Posterior cingulate gyrus (tissue), 11 donors: ENCODE data around the gene NFIC.

ENCODE experiments used
- DNase-seq, 10 donors: peaks; one replicate each; pipeline versions ENCODE4 v3.0.0 to v3.0.0-alpha.2; 2020 to 2021; ENCODE audit warnings: mixed read lengths in 3 of 10
- intact Hi-C: fragments of 100-400 bp; cut with DNase I; formaldehyde crosslinking; loops from one replicate; pipeline ENCODE4 v1.15.1; 2023

Gene NFIC

DNA sequence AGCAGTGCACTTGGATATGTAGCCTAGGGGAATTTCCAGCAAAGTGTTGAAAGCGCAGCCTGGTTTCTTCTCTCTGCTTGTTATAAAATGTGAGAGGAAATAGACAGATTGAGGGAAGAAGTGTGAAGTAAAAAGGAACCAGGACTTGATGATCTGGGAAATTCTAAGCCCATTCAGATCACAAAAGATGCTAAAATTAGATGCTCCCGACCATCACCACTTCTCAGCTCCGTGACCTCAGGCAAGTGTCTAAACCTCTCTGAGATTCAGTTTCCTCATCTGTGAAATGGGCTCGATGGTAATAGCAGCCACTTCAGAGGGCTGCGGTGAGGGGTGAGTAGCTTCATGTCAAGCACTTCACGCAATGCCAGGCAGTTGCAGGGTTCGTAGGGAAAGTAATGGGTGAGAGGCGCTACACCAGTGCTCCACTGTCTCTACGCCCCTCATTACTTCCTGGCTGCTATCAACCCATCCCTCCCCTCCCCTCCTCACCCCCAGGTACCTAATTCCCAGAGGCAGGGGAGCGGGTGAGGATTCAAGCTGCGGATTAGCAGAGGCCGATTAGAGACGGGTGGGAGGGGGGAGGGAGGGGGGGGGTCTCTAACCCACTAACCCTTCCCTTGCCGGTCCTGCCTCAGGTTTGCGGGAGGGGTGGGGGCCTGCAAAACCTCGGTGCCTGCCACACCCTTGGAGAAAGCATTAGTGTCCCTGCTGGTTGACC is 9.0 kb upstream of the NFIC start:
- DNase-seq = no peak
- intact Hi-C loops = no loop called here

DNA sequence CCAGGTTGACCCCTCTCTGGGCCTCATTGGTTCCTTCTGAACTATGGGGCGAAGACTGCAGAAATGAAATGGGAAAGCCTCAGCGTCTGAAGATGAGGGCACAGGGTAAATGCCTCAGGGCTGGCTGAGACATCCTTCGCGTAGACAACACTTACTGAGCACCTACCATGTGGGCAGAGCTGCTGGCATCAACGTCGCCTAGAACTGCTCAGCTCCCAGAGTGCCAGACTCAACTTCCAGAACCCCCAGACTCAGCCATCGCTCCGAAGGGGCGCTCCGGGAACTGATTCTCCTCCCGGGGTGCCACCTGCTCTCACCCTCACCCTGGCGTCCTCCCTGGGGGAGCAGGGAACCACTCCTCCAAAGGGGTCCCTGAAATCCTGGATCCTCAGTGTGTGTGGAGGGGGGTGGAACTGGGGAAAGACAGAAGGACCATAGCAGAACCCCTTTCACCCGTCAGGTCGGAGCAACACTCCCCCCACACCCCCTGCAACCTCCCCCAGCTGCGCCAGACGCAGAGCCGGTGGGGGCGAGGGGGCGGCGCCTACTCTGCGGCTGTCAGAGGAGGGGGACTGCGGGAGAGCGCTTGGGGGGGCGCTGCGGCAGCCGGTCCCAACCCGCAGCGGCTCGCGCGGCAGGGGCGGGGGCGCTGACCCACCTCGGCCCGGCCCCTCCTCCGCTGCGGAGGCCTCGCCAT is 8.2 kb upstream of the NFIC start:
- peak in 3 of 10 donors; percentile 46 to 88 (median 83) for DNase-seq
- intact Hi-C loops = no loop called here

GRCh38 chr19:3358689-3359014 is 7.7 kb upstream of the NFIC start:
- intact Hi-C loops = no loop called here
- DNase-seq = no peak

DNA sequence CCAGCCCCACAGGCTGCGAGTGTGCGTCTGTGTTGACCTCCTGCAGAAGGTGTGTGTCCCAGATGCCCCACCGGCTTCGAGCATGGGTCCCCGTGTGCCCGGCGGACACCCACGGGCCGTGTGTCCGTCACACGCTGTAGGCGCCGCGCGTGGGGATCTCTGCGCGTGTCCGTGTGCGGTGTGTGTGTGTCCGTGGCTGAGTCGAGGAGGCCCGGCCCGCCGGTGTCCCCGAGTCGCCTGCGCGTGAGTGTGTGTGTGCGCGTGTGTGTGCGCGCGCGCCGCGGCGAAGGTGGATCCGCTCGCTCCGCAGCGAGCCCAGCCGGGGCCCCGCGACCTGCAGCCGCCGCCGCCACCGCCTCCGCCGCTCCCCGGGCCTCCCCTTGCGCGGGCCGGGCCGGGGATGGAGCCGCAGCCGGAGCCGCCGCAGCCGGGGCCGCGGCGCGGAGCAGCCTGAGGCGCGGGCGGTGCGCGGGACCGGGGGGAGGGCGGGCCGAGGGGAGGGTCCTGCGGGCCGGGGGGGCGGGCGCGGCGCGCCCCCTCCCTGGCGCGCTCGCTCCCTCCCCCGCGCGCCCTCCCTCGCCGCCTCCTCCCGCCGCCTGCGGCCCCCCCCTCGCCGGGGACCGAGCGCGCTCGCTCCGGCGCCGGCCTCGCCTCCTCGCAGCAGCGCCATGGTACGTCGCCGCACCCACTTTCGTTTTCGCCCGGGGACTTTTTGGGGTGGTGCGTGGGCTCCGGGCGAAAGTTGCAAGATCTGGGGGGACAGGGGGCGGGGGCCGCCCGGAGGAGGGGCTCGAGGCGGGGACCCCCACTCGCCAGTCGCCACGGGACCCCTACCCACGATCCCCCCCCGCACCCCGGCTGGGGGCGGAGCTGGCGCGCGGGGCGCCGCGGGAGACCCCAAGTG is 7.1 kb upstream of the NFIC start:
- intact Hi-C loops = no loop called here
- peak in 8 of 10 donors; percentile 65 to 95 (median 78) for DNase-seq

DNA sequence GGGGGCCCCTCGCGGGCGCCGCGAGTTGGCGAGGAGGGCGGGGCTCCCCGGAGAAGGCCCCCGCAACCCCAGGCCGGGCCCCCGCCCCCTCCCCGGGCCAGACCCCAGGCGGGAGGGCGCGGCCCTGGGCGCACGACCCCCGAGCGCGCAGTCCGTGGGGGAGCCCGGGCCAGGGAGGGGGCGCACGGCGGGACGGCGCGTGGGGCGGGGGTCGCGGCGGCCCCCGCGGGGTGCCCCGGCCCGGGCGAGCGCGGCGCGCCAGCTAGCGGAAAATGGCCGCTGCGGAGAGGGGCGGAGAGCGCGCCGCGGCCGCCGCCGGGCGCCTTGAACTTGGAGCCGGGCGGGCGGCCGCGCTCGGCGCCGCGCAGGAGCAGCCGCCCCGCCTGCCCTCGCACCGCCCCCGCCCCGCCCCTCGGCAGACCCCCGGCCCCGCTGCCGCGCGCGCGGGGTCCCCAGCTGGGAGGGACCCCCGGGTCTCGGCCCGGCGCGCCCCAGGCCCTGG is 6.4 kb upstream of the NFIC start:
- intact Hi-C loops = loop anchor here (5.0 kb wide), 2 partner anchors 42 to 67 kb away; no protein-coding TSS in a partner anchor

GRCh38 chr19:3360421-3361383 is 5.7 kb upstream of the NFIC start:
- peak in 9 of 10 donors; percentile 72 to 96 (median 81) for DNase-seq
- intact Hi-C loops = loop anchor here (5.0 kb wide), 2 partner anchors 42 to 67 kb away; no protein-coding TSS in a partner anchor

More for the DNA sequence above, 6.4 kb upstream of the NFIC start:
- DNase-seq = no peak

- DNase-seq = no peak
- intact Hi-C loops = loop anchor here (5.0 kb wide), 2 partner anchors 41 to 66 kb away; no protein-coding TSS in a partner anchor
Observed at GRCh38 chr19:3361384-3362216, 4.8 kb upstream of the NFIC start.

DNA sequence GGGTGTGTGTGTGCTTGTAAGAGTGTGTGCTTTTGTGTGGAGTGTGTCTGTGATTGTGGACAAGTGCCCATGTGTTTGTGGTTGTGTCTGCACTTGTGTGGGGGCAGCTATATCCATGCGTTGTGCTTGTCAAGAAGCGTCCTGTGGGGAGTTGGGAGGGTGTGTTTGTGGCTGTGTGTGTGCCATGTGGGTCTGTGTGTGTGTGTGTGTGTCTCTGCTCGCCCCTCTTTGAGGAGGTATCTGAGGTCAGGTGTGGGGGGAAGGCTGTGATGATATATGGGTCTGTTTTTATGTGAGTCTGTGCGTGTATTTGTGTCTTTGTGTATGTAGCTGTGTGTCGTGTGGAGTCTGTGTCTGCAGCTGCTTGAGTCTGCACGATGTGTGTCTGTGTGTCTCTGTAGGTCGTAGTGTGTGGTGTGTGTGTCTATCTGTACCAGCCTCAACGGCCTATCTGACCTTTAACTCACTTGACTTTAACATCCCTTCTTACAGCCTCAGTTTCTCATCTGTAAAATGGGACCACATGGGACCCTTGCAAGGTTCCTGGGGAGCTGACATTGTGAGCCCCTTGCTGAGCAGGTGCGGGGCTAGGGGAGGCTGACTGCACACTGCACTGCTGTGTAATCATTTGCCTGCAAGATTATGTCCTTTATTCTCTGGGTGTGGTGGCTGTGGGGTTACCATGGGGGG is 4.0 kb upstream of the NFIC start:
- intact Hi-C loops = loop anchor here (5.0 kb wide), 2 partner anchors 40 to 65 kb away; no protein-coding TSS in a partner anchor
- DNase-seq = no peak

- DNase-seq = no peak
- intact Hi-C loops = loop anchor here (5.0 kb wide), 2 partner anchors 38 to 63 kb away; no protein-coding TSS in a partner anchor
Observed at GRCh38 chr19:3363841-3364500, 2.4 kb upstream of the NFIC start.

DNA sequence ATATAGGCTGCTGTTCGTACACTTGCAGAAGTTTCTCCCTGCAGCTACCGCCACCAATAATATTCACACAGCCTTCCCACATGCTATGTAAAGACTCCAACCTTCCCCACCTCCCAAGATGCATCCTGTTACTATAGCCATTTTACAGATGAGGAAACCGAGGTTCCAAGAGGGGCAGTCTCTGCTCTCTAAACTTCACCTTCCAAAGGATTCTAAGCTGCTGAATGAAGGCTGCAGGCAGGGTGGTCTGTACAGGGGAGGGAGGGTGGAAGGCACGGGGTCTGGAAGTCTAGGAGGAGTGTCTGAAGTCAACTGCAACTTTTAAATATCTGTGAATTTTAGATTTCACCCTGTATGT is 1.9 kb upstream of the NFIC start:
- intact Hi-C loops = loop anchor here (5.0 kb wide), 2 partner anchors 38 to 63 kb away; no protein-coding TSS in a partner anchor
- DNase-seq = no peak

DNA sequence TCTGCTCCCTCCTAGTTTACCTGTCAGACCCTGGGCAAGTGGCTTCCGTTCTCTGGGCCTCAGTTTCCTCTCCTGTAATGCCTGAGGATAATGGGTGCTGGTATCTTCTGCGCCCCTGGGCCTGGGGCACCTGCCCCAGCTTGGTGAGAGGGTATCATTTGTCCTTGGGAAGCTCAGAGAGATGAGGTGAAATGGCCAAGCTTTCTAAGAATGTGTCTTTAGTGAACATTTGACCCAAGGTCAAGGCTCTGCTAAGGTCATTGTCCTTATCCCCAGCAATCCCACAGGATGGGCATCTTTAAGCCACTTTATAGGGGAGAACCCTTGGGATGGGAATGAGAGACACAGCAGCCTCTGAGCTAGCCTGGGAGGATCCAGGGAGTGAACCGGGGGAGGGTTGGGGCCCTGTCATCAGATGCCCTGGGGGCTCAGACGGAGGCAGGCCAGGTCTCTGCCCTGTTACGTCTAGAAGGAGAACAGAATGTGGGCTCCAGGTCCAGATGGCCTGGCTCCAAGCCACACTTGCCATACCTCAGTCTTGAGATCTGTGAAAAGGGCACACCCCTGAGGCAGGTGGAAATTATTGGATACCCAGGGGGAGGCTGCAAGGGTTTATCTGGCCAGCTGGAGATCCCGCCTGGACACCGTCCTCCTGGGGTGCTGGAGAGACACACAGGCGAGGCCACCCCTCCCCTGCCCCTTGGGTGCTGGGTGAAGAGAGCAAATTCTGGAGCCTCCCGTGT is 1.1 kb upstream of the NFIC start:
- intact Hi-C loops = no loop called here
- no peak for DNase-seq

DNA sequence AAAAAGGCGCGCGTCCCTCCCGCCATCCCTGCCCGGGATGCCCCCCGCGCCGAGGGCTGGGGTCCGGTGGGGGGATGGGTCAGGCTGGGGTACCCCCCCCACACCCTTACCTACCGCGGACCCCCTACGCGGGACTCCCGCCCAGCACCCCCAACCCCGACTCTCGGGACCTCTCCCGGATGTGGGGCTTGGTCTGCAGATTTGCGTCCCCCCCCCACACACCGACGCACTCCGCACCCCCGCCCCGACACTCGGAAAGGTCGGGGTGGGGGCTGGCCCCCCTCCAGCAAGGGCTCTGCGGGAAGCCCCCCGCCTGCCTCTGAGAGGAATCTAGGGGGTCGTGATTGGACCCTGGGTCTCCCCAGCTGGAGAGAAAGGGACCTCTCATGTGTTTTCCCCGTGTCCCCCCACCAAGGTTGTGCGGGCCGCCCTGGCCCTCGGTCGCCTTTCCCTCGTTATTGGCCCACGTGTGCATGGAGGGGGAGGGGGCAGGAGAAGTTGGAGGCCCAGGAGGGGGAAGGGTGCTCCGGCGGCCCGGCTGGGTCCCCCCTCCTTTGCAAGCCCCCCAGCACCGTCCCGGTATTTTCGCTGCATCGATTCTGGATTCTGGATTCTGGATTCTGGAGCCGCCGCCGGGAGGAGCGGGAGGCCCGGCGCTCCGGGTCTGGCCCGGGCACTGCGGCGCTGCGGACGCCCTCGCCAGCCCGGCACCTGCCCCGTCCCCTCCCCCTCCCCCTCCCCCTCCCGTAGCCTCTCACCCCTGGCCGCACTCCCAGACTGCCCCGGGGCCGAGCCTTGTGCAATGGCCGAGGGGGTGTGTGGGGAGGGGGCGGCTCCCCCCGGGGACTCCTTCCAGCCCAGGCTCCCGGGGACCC is 607 bp downstream of the NFIC start:
- intact Hi-C loops = no loop called here
- peak in 1 of 10 donors; percentile 41 for DNase-seq

DNA sequence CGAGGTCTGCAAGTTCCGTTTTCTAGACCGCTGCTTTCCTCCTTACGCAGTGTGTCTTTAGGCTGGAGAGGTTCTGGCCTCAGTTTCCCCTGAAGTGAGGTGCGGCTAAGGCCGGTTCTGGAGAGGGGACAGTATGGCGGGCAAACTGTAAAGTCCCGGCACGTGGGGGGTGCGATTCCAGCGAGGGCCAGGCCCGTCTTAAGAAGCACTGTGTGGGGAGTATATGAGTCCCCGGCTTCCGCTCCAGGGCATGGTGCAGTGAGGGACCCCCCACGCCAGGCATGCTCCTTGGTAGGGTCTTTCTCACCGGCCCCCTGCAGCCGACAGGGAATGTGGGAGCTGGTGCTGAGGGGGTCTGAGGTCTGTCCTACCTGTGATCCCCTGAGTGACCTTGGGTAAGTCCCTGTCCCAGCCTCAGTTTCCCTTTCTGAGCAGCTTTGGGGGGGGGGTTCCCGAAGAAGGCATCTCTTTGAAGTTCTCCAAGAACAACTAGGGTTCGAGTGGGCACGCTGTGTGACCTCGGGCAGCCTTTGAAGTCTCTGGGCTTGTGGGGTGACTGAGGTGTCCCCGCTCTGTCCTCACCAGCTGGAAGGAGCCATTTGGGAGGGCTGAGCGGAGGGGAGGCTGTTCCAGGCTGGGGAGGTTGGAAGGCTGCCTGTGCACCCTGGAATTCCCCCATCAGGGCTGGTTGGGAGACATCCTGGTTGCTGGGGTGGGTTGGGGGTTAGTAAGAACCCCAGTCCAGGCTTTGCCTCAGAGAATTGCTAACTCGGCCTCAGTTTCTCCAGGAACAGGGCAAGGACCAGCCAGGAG is 1.5 kb downstream of the NFIC start:
- intact Hi-C loops = no loop called here
- DNase-seq = no peak

DNA sequence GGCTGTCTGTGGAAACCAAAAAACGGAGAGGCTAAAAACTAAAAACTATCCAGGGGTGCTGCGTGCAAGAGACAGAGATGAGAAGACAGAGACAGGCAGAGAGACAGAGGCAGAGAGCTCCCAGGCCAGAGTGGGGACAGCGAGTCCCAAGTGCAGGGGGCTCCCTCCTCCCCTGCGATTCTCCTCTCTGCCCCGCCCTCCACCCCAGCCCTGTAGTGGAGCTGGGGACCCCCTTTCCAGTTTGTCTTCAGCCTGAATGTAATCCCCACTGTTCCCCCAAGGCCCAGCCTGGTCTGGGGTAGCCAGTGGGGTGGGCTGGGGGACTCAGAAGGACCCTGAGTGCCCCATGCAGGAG is 2.0 kb downstream of the NFIC start:
- DNase-seq = no peak
- intact Hi-C loops = no loop called here

GRCh38 chr19:3368848-3369336 is 2.5 kb downstream of the NFIC start:
- DNase-seq = no peak
- intact Hi-C loops = no loop called here
